Measurements from ENCODE around the gene SRPK2. TPM values are rescaled to one million over a fixed set of nuclear protein-coding genes. Genes with fewer than 3 reads are reported as not detected.

The SRPK2 gene
- total and polyA plus RNA-seq, 2 of the 8 experiments (the other 6 are each of a cell fraction or from before 2014, with no cell fraction given), result 10.0 to 47.1 TPM

GRCh38 chr7:105137898-105138297 is 250.8 kb downstream of the SRPK2 start:
- CTCF ChIA-PET (ENCODE audit: partially characterized antibody), result interaction anchor here (1.7 kb wide), 1 partner anchor 15 kb away, joined by 9 read pairs; no protein-coding TSS in a partner anchor

More at GRCh38 chr7:105137898-105138297, 250.8 kb downstream of the SRPK2 start:
- Histone ChIP-seq H2BK5ac (ENCODE audit: low read depth, low read length) (no peak overlapping the region), H3K4me1 (replicated peaks in 1 of 4; ENCODE audit: control insufficient read depth in 3 of 4, insufficient read depth in 4 of 4, low read length in 3 of 4) (no peaks in the 10 kb centered on the region; a peak in 1 of 7 replicates), H3K56ac (replicated peaks; ENCODE audit: insufficient read length, low read depth, low read length) (no peak overlapping the region), H3K4ac (replicated peaks; ENCODE audit: insufficient read length, low read depth, low read length) (no peak overlapping the region), H4K8ac (ENCODE audit: extremely low read depth, insufficient read depth, low read length) (no peak overlapping the region), H4K91ac (replicated peaks; ENCODE audit: insufficient read length, low read length) (no peak overlapping the region), H3K23me2 (ENCODE audit: low read depth, low read length) (no peaks in the 10 kb centered on the region), H3K79me2 (ENCODE audit: control insufficient read depth in 1 of 2, insufficient read depth in 2 of 2, low read length in 2 of 2) (no peaks in the 10 kb centered on the region), H3K9me3 (ENCODE audit: insufficient read depth in 2 of 2, low read depth in 1 of 2, low read length in 1 of 2) (no peaks in the 10 kb centered on the region), H2AK5ac (ENCODE audit: low read depth, low read length) (no peak overlapping the region), H2BK15ac (ENCODE audit: low read length) (no peak overlapping the region), H3K4me2 (ENCODE audit: insufficient read depth in 1 of 2, low read depth in 2 of 2, low read length in 2 of 2) (no peak overlapping the region), H3K23ac (ENCODE audit: insufficient read length) (no peak overlapping the region), H3K18ac (ENCODE audit: extremely low read depth, low read length) (no peak overlapping the region), H4K20me1 (replicated peaks in 1 of 2; ENCODE audit: control insufficient read depth in 1 of 2, insufficient read depth in 2 of 2, low read length in 2 of 2) (peaks cover 1 to 3% of the 10 kb centered on the region in 2 experiments), H2AFZ (ENCODE audit: low read length) (no peak overlapping the region), H3K14ac (ENCODE audit: insufficient read length) (no peak overlapping the region), H3K79me1 (ENCODE audit: low read depth, low read length) (no peaks in the 10 kb centered on the region; the same call in 1 of the 2 replicates), H2BK12ac (ENCODE audit: low read depth, low read length) (no peak overlapping the region), H3K27ac (ENCODE audit: low read depth, low read length) (no peak overlapping the region), H4K5ac (ENCODE audit: insufficient read length, low read depth, low read length) (no peak overlapping the region), H3K27me3 (replicated peaks in 1 of 4; ENCODE audit: control insufficient read depth in 3 of 4, extremely low read depth in 1 of 4, insufficient read depth in 3 of 4, low read length in 3 of 4) (no peaks in the 10 kb centered on the region), H3K4me3 (ENCODE audit: extremely low read depth in 1 of 4, insufficient read depth in 2 of 4, low read depth in 3 of 4, low read length in 4 of 4) (no peak overlapping the region), H3K36me3 (ENCODE audit: control insufficient read depth in 2 of 4, insufficient read depth in 4 of 4, low read length in 3 of 4) (peaks cover 0 to 11% (median 7%) of the 10 kb centered on the region in 4 experiments; a peak in 5 of 8 replicates), H3K9ac (replicated peaks in 1 of 4; ENCODE audit: extremely low read depth in 1 of 4, low read depth in 3 of 4, low read length in 3 of 4) (no peak overlapping the region), H2BK20ac (ENCODE audit: low read length) (no peak overlapping the region), H2BK120ac (replicated peaks; ENCODE audit: low read depth, low read length) (no peak overlapping the region)
- POLR2A ChIA-PET (ENCODE audit: partially characterized antibody), result no interaction called here
- DNase-seq (ENCODE audit: low read depth in 1 of 2, low spot score in 2 of 2) (no peak), FAIRE-seq (no peak)
- TF ChIP-seq CBX5 (IDR thresholded peaks at IDR 0.05; ENCODE audit: low read depth, low read length), result no peak
- TF ChIP-seq USF2 (IDR thresholded peaks at IDR 0.05; ENCODE audit: low read length), result no peak
- no peak for TF ChIP-seq POLR2AphosphoS5 (IDR thresholded peaks at IDR 0.05; ENCODE audit: low read depth, low read length)
- WGBS, 2 experiments (ENCODE audit: extremely low coverage in 1 of 2, insufficient coverage in 1 of 2, insufficient read length in 1 of 2, insufficient replicate concordance in 2 of 2, low coverage in 1 of 2, low lambda C conversion rate in 2 of 2, missing lambda C conversion rate in 1 of 2), result 89 to 100% methylated on average over 1 to 4 of the region's 4 CpGs
